Gastrocnemius medialis (tissue), 4 donors: ENCODE data around the gene DNAL4. TPM values are rescaled to one million over a fixed set of nuclear protein-coding genes. Genes with fewer than 3 reads are reported as not detected.

Experiments
- ATAC-seq, 2 donors: fragments of 150-250 bp; one replicate each; pipeline ENCODE4 v1.9.1; 2016
- DNase-seq, 2 donors: peaks; one replicate each; pipeline ENCODE4 v3.0.0-alpha.2; 2019
- H3K27ac ChIP-seq, 4 donors: fragments of 200-600 bp; sonication (generic); 1 replicate in 1 of 4; 2 replicates in 3 of 4; pipeline ENCODE4 v1.5.1; 2016 to 2018; ENCODE audit warnings: mild to moderate bottlenecking in 2 of 4, moderate library complexity in 1 of 4
- H3K27me3 ChIP-seq, 3 donors: fragments of 200-600 bp; sonication (generic) in 2 of 3; 1 replicate in 1 of 3; 2 replicates in 2 of 3; pipeline versions ENCODE4 v1.5.1 to v1.6.0; 2016 to 2019; ENCODE audit warnings: mild to moderate bottlenecking in 1 of 3, moderate library complexity in 1 of 3
- H3K36me3 ChIP-seq, 2 donors: fragments of 200-600 bp; sonication (generic) in 1 of 2; one replicate each; pipeline ENCODE4 v1.5.1; 2017 to 2018
- H3K4me1 ChIP-seq, 2 donors: fragments of 200-600 bp; sonication (generic) in 1 of 2; one replicate each; pipeline ENCODE4 v1.5.1; 2016 to 2017; ENCODE audit warnings: mild to moderate bottlenecking in 2 of 2
- H3K4me3 ChIP-seq, 4 donors: fragments of 200-600 bp; sonication (generic) in 3 of 4; 1 replicate in 1 of 4; 2 replicates in 3 of 4; pipeline ENCODE4 v1.5.1; 2016 to 2019; ENCODE audit warnings: mild to moderate bottlenecking in 2 of 4
- H3K9me3 ChIP-seq, 3 donors: fragments of 200-600 bp; sonication (generic) in 2 of 3; 1 replicate in 1 of 3; 2 replicates in 2 of 3; pipeline ENCODE4 v1.5.1; 2016 to 2019
- CTCF ChIP-seq, 5 experiments: fragments of 450-650 bp in 3 of 5; fragments of 200-600 bp in 2 of 5; sonication (generic) in 2 of 5; IDR thresholded peaks in 4 of 5; conservative IDR thresholded peaks in 1 of 5; 1 replicate in 4 of 5; 2 replicates in 1 of 5; pipeline ENCODE4 v1.5.1; 2016 to 2019; ENCODE audit warnings: antibody characterized with exemption in 5 of 5, mild to moderate bottlenecking in 3 of 5, moderate library complexity in 3 of 5
- POLR2A ChIP-seq, 2 donors: fragments of 450-650 bp; IDR thresholded peaks; one replicate each; pipeline ENCODE4 v1.6.1; 2017; ENCODE audit warnings: antibody characterized with exemption in 2 of 2, mild to moderate bottlenecking in 2 of 2, moderate library complexity in 2 of 2
- in situ Hi-C, 4 donors: fragments of 200-750 bp; cut with MboI; loops; one replicate each; pipeline versions ENCODE4 v1.15.0 to v1.8.0; 2017; ENCODE audit warnings: low sequenced_read_pairs in 4 of 4
- intact Hi-C: fragments of 100-400 bp; cut with DNase I; formaldehyde crosslinking; loops from one replicate; pipeline ENCODE4 v1.15.1; 2023; ENCODE audit warnings: low total_unique reads
- total RNA-seq, 4 donors: library from RNA; depleted of rRNA; stranded (reverse); fragments of >200 nt; gene quantifications; one replicate each; pipeline versions ENCODE4 v1.1.0 to v1.2.3, GENCODE V29; 2016

DNAL4 gene
- total RNA-seq, 4 donors from 2014 or later, result 5.7 to 7.2 (median 6.7) TPM

- no peaks in the 10 kb centered on the region for H3K9me3 ChIP-seq
- ATAC-seq (no peak), DNase-seq (no peak)
- H3K36me3 ChIP-seq, result peaks cover 9 to 88% of the 10 kb centered on the region in 2 donors
- H3K4me3 ChIP-seq, result no peak overlapping the region
- H3K27me3 ChIP-seq, result no peaks in the 10 kb centered on the region
- intact Hi-C loops (loop anchor here (10.0 kb wide), 1 partner anchor 234 kb away; the partner anchor contains the start of gene DDX17), in situ Hi-C loops (no loop called here)
- peak overlapping the region in 1 of 4 donors; percentile 39 for H3K27ac ChIP-seq
- TF ChIP-seq POLR2A (IDR thresholded peaks at IDR 0.05) (no peak), CTCF (IDR thresholded peaks at IDR 0.05 in 4 of 5, conservative IDR thresholded peaks at IDR 0.05 in 1 of 5) (no peak)
- H3K4me1 ChIP-seq, result peaks cover 29 to 36% of the 10 kb centered on the region in 2 donors
Observed at GRCh38 chr22:38738475-38739070, 55.4 kb downstream of the DNAL4 start.

- peak overlapping the region in 3 of 4 donors; percentile 2 to 85 (median 5) for H3K27ac ChIP-seq
- TF ChIP-seq POLR2A (IDR thresholded peaks at IDR 0.05) (no peak), CTCF (IDR thresholded peaks at IDR 0.05 in 4 of 5, conservative IDR thresholded peaks at IDR 0.05 in 1 of 5) (no peak)
- ATAC-seq (no peak), DNase-seq (no peak)
- intact Hi-C loops, result loop anchor here (10.0 kb wide), 1 partner anchor 233 kb away; the partner anchor contains the start of gene DDX17
- H3K4me3 ChIP-seq, result no peak overlapping the region
- in situ Hi-C loops, result no loop called here
- no peaks in the 10 kb centered on the region for H3K27me3 ChIP-seq
- peaks cover 40 to 47% of the 10 kb centered on the region in 2 donors for H3K4me1 ChIP-seq
- H3K9me3 ChIP-seq, result no peaks in the 10 kb centered on the region
- peaks cover 9 to 77% of the 10 kb centered on the region in 2 donors for H3K36me3 ChIP-seq
Observed at GRCh38 chr22:38737302-38738060, 56.5 kb downstream of the DNAL4 start.

DNA sequence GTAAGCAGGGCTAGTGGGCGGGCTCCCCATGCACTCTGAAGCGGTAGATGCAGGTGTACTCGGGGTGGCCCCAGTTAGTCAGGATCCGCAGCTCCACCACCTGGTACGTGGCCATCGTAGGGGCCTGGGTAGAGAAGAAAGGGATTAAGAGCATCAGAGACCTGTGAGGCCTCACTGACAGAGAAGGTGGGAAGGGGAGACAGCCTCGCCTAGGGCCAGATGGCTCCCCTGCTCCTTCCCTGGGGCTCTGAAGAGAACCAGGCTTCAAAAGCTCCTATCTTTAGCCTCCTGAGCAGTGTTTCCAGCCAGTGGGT lies 57.7 kb downstream of the DNAL4 start:
- Histone ChIP-seq H3K27me3 (no peaks in the 10 kb centered on the region), H3K9me3 (no peaks in the 10 kb centered on the region), H3K4me1 (peaks cover 46 to 54% of the 10 kb centered on the region in 2 donors), H3K27ac (peak overlapping the region in 3 of 4 donors; percentile 83 to 91 (median 85)), H3K4me3 (no peak overlapping the region), H3K36me3 (peaks cover 8 to 64% of the 10 kb centered on the region in 2 donors)
- ATAC-seq, result no peak
- no peak for DNase-seq
- intact Hi-C loops (loop anchor here (10.0 kb wide), 1 partner anchor 231 kb away; the partner anchor contains the start of gene DDX17), in situ Hi-C loops (no loop called here)
- TF ChIP-seq CTCF (IDR thresholded peaks at IDR 0.05 in 4 of 5, conservative IDR thresholded peaks at IDR 0.05 in 1 of 5) (no peak), POLR2A (IDR thresholded peaks at IDR 0.05) (no peak)

DNA sequence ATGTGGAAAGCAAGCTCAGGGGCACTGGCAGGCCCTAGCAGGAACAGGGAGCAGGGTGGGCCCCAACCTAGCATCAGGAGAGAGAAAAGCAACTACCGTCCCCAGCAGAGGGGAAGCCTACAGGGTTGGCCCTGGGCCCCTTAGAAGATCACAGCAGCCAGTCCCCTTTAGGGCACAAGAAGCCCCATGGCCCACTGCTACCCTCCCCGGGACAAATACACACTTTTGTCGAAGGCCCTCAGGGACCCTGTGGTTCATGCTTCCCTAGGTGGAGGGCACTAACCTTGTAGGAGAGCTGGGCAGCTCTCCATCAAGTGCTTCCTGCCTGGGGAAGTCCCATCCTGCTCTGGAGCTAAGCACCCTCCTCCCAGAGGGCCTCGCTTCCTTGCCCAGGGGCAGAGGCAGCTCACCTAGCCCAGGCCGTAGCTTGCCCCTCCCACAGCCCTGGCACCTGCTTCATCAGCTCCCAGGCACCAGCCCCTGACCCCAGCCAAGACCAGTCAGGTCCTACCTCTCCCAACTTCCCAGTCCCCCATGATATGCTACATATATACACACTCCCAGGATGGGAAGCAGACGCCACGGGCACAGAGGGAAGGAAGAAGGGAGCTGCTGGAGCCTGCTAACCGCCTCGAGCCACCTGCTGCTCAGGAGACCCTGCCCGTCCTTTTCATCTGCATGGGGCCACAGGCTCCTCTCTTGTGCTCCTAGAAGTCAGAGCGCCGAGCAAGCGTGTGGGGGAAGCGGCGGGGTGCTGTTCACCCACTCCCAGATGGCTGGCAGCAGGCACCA lies 58.3 kb downstream of the DNAL4 start:
- intact Hi-C loops, result loop anchor here (10.0 kb wide), 1 partner anchor 231 kb away; the partner anchor contains the start of gene DDX17
- no peak overlapping the region for H3K4me3 ChIP-seq
- peaks cover 44 to 54% of the 10 kb centered on the region in 2 donors for H3K4me1 ChIP-seq
- no peaks in the 10 kb centered on the region for H3K27me3 ChIP-seq
- peak overlapping the region; percentile 83 to 92 (median 88) for H3K27ac ChIP-seq
- TF ChIP-seq POLR2A (IDR thresholded peaks at IDR 0.05), result no peak
- no peak for TF ChIP-seq CTCF (IDR thresholded peaks at IDR 0.05 in 4 of 5, conservative IDR thresholded peaks at IDR 0.05 in 1 of 5)
- ATAC-seq (no peak), DNase-seq (no peak)
- in situ Hi-C loops, result no loop called here
- H3K9me3 ChIP-seq, result no peaks in the 10 kb centered on the region
- peaks cover 8 to 60% of the 10 kb centered on the region in 2 donors for H3K36me3 ChIP-seq
